GM19372 (cell line): ENCODE data around the gene ARIH2.
"Not testable (repeated sequence)": the region's sequence is repeated elsewhere in the genome, so short reads cannot be mapped to it uniquely, and the experiment has no call there.

ENCODE experiments used
- ATAC-seq: cut with Tn5 transposase; IDR thresholded peaks from one replicate; pipeline ENCODE4 v1.9.1; 2021; ENCODE audit warnings: mild to moderate bottlenecking, low read depth, moderate library complexity; ENCODE audit not compliant: unreplicated experiment

The ARIH2 gene

DNA sequence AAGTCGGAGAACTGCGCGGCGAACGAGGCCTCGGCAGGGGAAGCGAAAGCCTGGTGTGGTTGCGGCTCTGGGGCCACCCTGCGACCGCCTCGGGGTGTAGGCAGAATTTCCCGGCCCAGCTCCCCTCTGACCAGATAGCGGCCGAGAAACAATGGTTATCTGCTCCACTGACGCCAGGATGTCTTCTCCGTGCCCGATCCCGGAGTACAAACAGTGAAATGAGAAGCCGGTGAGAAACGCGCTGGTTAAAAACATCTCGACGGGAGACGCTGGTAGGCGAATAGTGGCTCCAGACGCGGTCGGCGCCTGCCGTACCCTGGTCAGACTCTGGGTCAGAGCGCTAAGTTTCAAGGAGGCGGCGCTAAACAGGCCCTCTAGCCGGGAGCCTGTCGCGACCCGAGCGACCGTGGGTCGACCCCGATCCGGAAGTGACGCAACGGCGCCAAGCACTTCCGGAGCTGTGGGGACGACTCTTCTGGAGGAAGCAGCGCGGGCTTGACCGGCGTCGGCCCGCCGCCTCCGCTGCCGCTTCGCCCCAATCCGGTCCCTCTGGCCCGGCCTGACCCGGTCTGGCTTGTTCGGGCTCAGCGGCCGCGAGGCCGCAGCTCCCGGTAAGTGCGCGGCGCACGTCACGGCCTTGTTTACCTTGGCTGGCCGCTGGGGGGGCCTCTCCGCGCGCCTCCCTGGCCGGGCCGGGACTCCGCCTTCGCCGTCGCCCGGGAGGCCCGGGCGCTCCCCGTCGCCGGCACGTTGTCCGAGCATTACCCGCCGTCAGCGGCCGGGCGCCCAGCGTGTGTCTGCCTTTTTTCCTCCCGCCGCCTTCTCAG is at the start of gene ARIH2:
ARIH2 (plus strand) TSS at position 455 of the 827 bp plus-strand sequence. CDS start 8,717 bp downstream, outside the sequence.
- ATAC-seq: peak; percentile 75

DNA sequence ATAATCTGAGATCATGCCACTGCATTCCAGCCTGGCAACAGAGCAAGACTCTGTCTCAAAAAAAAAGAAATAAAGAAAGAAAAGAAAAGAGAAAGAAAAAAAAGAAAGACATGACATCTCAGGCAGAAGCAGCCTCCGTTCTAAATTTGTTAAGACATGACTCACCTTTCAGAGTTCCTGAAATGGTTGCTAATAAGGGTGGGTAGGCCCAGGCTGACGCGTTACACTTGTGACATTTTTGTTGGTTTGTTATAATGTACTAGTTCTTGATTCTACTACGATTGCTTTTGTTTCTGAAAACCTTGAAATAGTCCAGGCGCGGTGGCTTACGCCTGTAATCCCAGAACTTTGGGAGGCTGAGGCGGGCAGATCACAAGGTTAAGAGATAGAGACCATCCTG is 41.0 kb upstream of the ARIH2 start:
- ATAC-seq: no peak

GRCh38 chr3:48879307-48879993 is 39.2 kb upstream of the ARIH2 start:
- ATAC-seq: no peak

DNA sequence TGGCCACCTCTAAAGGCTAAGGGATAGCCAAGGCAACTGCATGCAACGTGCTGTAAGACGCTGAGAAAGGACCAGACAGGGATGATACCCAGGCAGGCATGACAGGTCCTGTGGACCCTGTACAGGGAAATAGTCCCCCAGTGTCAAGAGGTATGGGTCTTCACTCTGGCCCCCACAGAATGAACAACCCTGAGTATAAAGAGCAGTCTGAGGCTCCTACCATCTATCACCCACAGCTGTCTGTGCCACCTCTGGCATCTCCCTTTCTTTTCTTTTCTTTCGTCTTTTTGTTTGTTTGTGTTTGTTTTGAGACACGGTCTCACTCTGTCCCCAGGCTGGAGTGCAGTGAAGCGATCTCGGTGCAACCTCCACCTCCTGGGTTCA is 38.7 kb upstream of the ARIH2 start:
- ATAC-seq: no peak

- no peak for ATAC-seq
These were observed 37.6 kb upstream of the ARIH2 start for GRCh38 chr3:48881006-48881405.

DNA sequence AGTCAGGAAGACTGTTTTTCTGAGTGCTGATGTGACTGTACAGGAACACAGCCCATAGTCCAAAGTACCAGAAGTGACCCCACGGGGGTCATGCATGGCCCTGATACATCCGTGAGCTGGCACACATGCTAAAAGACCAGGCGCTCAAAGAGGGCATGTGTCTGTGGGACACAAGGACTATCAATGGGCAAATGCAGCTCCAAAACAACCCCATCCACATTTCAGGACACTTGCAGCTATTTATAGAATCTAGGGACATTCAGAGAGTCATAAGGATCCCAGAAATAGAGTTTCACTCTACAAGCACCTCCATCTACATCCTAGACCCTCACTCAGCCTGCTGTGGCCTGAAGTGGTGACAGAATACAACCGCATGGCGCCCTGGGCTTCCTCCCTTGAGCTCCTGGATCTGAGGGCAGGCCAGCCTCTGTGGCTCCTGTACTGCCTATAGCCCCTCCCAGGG is 37.0 kb upstream of the ARIH2 start:
- no peak for ATAC-seq

DNA sequence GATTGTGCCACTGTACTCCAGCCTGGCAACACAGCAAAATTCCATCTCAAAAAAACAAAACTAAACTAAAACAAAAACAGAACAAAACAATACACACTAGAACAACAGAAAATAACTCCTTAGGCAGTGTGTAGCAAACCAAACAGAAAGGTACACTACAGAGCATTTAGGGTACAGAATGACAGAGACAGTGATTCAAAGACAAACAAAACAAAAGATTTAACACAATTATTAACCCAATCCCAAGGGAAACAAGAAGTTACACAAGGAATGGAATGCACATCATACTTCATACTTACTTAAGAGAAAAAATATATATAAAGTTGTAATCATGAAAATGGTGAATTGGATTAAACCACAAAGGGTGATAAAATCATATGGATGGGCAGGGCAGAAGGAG is 32.9 kb upstream of the ARIH2 start:
- no peak for ATAC-seq

DNA sequence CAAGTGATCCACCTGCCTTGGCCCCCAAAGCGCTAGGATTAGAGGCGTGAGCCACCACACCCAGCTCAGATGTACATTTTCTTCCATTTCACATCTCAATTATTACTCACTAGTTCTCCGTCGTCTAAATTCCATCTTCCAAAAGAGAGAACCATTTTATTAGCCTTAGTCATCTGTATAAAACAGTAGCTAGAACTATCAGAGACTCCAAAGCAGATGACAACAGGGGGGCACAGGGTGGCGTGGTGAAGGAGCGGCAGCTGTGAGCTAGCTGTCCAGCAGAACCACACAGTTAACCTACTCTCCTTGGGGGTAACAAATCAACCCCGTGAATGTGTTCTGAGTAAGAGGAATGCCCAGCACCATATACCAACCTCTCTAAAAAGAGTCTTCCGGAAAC is 27.0 kb upstream of the ARIH2 start:
- ATAC-seq: no peak

DNA sequence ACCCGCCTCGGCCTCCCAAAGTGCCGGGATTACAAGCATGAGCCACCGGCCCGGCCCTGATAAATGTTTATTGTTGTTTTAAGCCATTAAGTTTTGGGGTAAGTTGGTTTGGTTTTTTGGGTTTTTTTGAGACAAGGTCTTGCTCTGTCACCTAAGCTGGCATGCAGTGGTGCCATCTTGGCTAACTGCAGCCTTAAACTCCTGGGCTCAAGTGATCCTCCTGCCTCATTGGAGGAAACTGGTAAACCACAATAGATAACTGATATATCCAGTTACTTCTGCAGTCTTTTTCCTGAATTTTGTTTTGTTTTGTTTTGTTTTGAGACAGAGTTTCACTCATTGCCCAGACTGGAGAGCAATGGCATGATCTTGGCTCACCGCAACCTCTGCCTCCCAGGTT is 24.1 kb upstream of the ARIH2 start:
- no peak for ATAC-seq

DNA sequence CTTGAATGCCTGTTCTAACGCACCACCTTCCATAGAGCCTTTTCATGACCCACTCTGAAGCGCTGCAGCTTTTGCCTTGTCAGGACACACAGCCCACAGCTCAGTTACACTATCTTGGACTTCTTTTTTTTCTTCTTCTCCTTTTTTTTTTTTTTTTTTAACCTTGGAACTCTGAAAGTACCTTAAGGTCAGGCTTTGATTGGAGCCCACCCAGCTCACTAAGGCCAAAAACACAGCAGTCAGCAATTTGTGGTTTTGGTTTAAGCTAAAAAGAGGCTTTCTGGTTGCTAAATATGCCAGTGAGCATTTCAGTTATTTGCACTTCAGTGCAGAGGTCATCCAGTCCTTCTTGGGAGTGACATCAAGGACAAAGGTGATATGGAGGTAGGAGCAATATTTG is 21.7 kb upstream of the ARIH2 start:
- no peak for ATAC-seq

GRCh38 chr3:48897460-48898376 is 20.9 kb upstream of the ARIH2 start:
- ATAC-seq: peak; percentile 5

GRCh38 chr3:48898383-48899234 is 20.0 kb upstream of the ARIH2 start, which contains the start of gene SLC25A20:
SLC25A20 (minus strand) TSS chr3:48898882; CDS start chr3:48898794, 88 bp downstream.
- ATAC-seq: peak; percentile 88

DNA sequence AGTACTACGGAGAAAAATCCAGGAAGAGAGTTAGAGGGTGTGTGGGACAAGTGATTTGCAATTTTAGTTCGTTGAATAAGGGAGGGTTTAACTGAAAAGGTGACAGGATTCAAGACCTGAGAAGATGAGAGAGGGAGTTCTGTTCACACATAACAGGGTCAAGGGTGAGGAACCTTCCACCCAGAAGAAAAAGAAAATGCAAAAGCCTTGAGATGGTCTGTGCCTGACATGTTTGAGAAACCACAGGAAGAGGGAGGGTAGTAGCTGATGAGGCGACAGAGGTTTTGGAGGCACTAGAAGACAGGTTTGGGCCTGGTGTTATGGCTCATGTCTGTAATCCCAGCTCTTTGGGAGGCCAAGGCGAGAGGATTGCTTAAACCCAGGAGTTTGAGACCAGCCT is 19.4 kb upstream of the ARIH2 start:
- ATAC-seq: no peak

DNA sequence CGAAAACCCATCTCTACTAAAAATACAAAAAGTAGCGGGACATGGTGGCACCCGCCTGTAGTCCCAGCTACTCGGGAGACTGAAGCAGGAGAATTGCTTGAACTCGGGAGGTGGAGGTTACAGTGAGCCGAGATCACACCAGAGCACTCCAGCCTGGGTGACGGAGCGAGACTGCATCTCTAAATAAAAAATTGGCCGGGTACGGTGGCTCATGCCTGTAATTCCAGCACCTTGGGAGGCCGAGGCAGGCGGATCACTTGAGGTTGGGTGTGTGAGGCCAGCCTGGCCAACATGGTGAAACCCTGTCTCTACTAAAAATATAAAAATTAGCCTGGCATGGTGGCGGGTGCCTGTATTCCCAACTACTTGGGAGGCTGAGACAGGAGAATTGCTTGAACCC is 11.6 kb upstream of the ARIH2 start:
- ATAC-seq: not testable (repeated sequence)

GRCh38 chr3:48915296-48915695 is 3.3 kb upstream of the ARIH2 start:
- no peak for ATAC-seq

GRCh38 chr3:48919215-48920138 is 835 bp downstream of the ARIH2 start:
- peak; percentile 18 for ATAC-seq

- no peak for ATAC-seq
These were observed 8.1 kb downstream of the ARIH2 start for GRCh38 chr3:48926425-48927392.

DNA sequence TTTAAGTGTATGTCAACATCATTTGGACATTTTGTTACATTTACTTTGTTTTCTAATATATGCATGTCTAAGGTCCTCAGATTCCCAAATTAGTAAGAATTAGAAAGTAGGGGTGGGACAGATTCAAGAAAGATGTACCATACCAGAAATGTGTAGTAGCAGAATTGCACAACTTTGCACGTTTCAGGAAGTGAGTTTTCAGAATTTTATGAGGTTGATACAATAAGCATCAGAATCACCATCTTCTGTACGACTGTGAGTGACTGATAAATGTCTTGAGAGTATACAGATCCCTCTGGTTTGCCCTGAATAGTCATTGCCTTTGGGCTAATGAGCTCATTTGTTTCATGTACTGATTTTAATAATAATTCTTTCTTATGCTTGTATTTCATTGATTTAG is 9.3 kb downstream of the ARIH2 start:
- ATAC-seq: no peak
